Measurements from ENCODE around the gene NELL1. TPM values are rescaled to one million over a fixed set of nuclear protein-coding genes. Genes with fewer than 3 reads are reported as not detected.

NELL1 gene
- total and polyA plus RNA-seq, 9 donors, result 5.5 to 9.9 (median 7.6) TPM

- no peaks in the 10 kb centered on the region for H3K9me3 ChIP-seq (replicated peaks; ENCODE audit: control insufficient read depth, low read depth, low read length)
- H3K27ac ChIP-seq (ENCODE audit: low read length), result no peak overlapping the region
- H3K27me3 ChIP-seq (ENCODE audit: control insufficient read depth, insufficient read depth, low read length), result no peaks in the 10 kb centered on the region
- H3K4me1 ChIP-seq (ENCODE audit: control insufficient read depth, insufficient read depth, low read length), result no peaks in the 10 kb centered on the region
- DNase-seq, result peak; percentile 55
- WGBS (ENCODE audit: insufficient coverage), result 45% methylated on average over 2 of the region's 5 CpGs
- H3K36me3 ChIP-seq (ENCODE audit: control insufficient read depth, insufficient read depth, low read length), result no peaks in the 10 kb centered on the region
- H3K4me3 ChIP-seq (ENCODE audit: low read length), result no peak overlapping the region
Measured at GRCh38 chr11:21614961-21615360, 945.6 kb downstream of the NELL1 start.

GRCh38 chr11:21615955-21616371 is 946.6 kb downstream of the NELL1 start:
- H3K27me3 ChIP-seq (ENCODE audit: control insufficient read depth, insufficient read depth, low read length), result no peaks in the 10 kb centered on the region
- no CpG with 5 or more reads among the region's 3 CpGs for WGBS (ENCODE audit: insufficient coverage)
- no peak overlapping the region for H3K4me3 ChIP-seq (ENCODE audit: low read length)
- H3K4me1 ChIP-seq (ENCODE audit: control insufficient read depth, insufficient read depth, low read length), result no peaks in the 10 kb centered on the region
- DNase-seq, result peak; percentile 93
- no peaks in the 10 kb centered on the region for H3K9me3 ChIP-seq (replicated peaks; ENCODE audit: control insufficient read depth, low read depth, low read length)
- no peaks in the 10 kb centered on the region for H3K36me3 ChIP-seq (ENCODE audit: control insufficient read depth, insufficient read depth, low read length)
- no peak overlapping the region for H3K27ac ChIP-seq (ENCODE audit: low read length)

GRCh38 chr11:21622566-21622965 is 953.2 kb downstream of the NELL1 start:
- Histone ChIP-seq H3K36me3 (ENCODE audit: control insufficient read depth, insufficient read depth, low read length) (no peaks in the 10 kb centered on the region), H3K9me3 (replicated peaks; ENCODE audit: control insufficient read depth, low read depth, low read length) (no peaks in the 10 kb centered on the region), H3K4me3 (ENCODE audit: low read length) (no peak overlapping the region), H3K4me1 (ENCODE audit: control insufficient read depth, insufficient read depth, low read length) (no peaks in the 10 kb centered on the region), H3K27ac (ENCODE audit: low read length) (no peak overlapping the region), H3K27me3 (ENCODE audit: control insufficient read depth, insufficient read depth, low read length) (no peaks in the 10 kb centered on the region)
- WGBS (ENCODE audit: insufficient coverage), result no CpG with 5 or more reads among the region's 1 CpG
- DNase-seq, result peak; percentile 23

GRCh38 chr11:21622995-21623394 is 953.6 kb downstream of the NELL1 start:
- Histone ChIP-seq H3K4me1 (ENCODE audit: control insufficient read depth, insufficient read depth, low read length) (no peaks in the 10 kb centered on the region), H3K27me3 (ENCODE audit: control insufficient read depth, insufficient read depth, low read length) (no peaks in the 10 kb centered on the region)

More at GRCh38 chr11:21622995-21623394, 953.6 kb downstream of the NELL1 start:
- Histone ChIP-seq H3K9me3 (replicated peaks; ENCODE audit: control insufficient read depth, low read depth, low read length) (no peaks in the 10 kb centered on the region), H3K36me3 (ENCODE audit: control insufficient read depth, insufficient read depth, low read length) (no peaks in the 10 kb centered on the region), H3K4me3 (ENCODE audit: low read length) (no peak overlapping the region), H3K27ac (ENCODE audit: low read length) (no peak overlapping the region)
- WGBS (ENCODE audit: insufficient coverage), result 92% methylated on average over 2 of the region's 3 CpGs
- peak; percentile 51 for DNase-seq

Other genes with a start within 250 kb of the NELL1 start
- gene SLC6A5, start 70.0 kb upstream of the NELL1 start, total RNA-seq, result not detected
- under 1 TPM in 1 of 8 donors, not detected in 7; 0.01 TPM for gene SLC6A5, start 70.0 kb upstream of the NELL1 start, polyA plus RNA-seq (ENCODE audit: insufficient read depth in 1 of 8, insufficient read length in 8 of 8, low replicate concordance in 1 of 8)